GM06990 (cell line): ENCODE data around the gene ZYX.

ENCODE experiments used
- DNase-seq: peaks from one replicate; pipeline ENCODE4 v3.0.0-alpha.2; 2011; ENCODE audit not compliant: insufficient read length; ENCODE audit errors: extremely low read depth
- H3K27me3 ChIP-seq: replicated peaks from 2 replicates; pipeline ENCODE4 v1.6.0; 2011; ENCODE audit warnings: low read length; ENCODE audit not compliant: control insufficient read depth, insufficient read depth
- H3K36me3 ChIP-seq: 2 replicates; pipeline ENCODE4 v1.5.1; 2011; ENCODE audit warnings: low read length; ENCODE audit not compliant: control insufficient read depth, insufficient read depth
- H3K4me3 ChIP-seq: replicated peaks from 2 replicates; pipeline ENCODE4 v1.5.1; 2011; ENCODE audit warnings: low read depth, mild to moderate bottlenecking, control low read depth, low read length
- CTCF ChIP-seq: IDR thresholded peaks from 2 replicates; pipeline ENCODE4 v1.5.1; 2011; ENCODE audit warnings: low read length, control low read depth, mild to moderate bottlenecking, inconsistent platforms; ENCODE audit not compliant: insufficient read depth, poor library complexity, severe bottlenecking

The ZYX gene

GRCh38 chr7:143374561-143374960 is 6.6 kb upstream of the ZYX start:
- no peak for DNase-seq
- Histone ChIP-seq H3K27me3 (no peaks in the 10 kb centered on the region), H3K36me3 (no peaks in the 10 kb centered on the region), H3K4me3 (no peak overlapping the region)
- no peak for TF ChIP-seq CTCF

GRCh38 chr7:143375298-143376034 is 5.7 kb upstream of the ZYX start:
- no peak for TF ChIP-seq CTCF
- H3K36me3 ChIP-seq: no peaks in the 10 kb centered on the region
- H3K4me3 ChIP-seq: no peak overlapping the region
- DNase-seq: no peak
- H3K27me3 ChIP-seq: no peaks in the 10 kb centered on the region

- no peak for DNase-seq
- Histone ChIP-seq H3K4me3 (no peak overlapping the region), H3K36me3 (no peaks in the 10 kb centered on the region), H3K27me3 (no peaks in the 10 kb centered on the region)
- TF ChIP-seq CTCF: no peak
Observed at GRCh38 chr7:143376396-143376795, 4.7 kb upstream of the ZYX start.

GRCh38 chr7:143379611-143380259 is 1.4 kb upstream of the ZYX start:
- H3K4me3 ChIP-seq: peak overlapping the region; percentile 91
- no peak for DNase-seq
- no peaks in the 10 kb centered on the region for H3K27me3 ChIP-seq
- TF ChIP-seq CTCF: no peak
- H3K36me3 ChIP-seq: no peaks in the 10 kb centered on the region; the same call in 1 of the 2 replicates

- H3K4me3 ChIP-seq: peak overlapping the region; percentile 91
- H3K27me3 ChIP-seq: no peaks in the 10 kb centered on the region
- DNase-seq: peak; percentile 83
- peaks cover 2% of the 10 kb centered on the region; the same call in 1 of the 2 replicates for H3K36me3 ChIP-seq
- peak; percentile 91 for TF ChIP-seq CTCF
Observed at GRCh38 chr7:143380260-143380645, 892 bp upstream of the ZYX start.
